Activated B cell treated with CpG ODN at 0.5 μM for 24 hours (primary cell): ENCODE data around the gene ABHD13. TPM values are rescaled to one million over a fixed set of nuclear protein-coding genes. Genes with fewer than 3 reads are reported as not detected.

Experiments used
- ATAC-seq: fragments of 200-7000 bp; cut with Tn5 transposase; one replicate; pipeline ENCODE4 v1.10.0; 2021; ENCODE audit warnings: low read depth, mild to moderate bottlenecking, moderate library complexity
- CTCF ChIA-PET: fragments of 350-600 bp; sonication (Branson Sonifier 250); formaldehyde crosslinking; loops from one replicate; lab custom pipeline; 2021; ENCODE audit warnings: antibody characterized with exemption; lab: Charles Lee
- POLR2A ChIA-PET: fragments of 350-600 bp; sonication (Branson Sonifier 250); formaldehyde crosslinking; loops from one replicate; lab custom pipeline; 2021; ENCODE audit warnings: antibody characterized with exemption; lab: Charles Lee
- DNase-seq: peaks from one replicate; pipeline ENCODE4 v3.0.0; 2022
- H3K27ac Mint-ChIP-seq: one replicate; pipeline ENCODE4 v1.8.0; 2020; ENCODE audit warnings: mixed read lengths
- H3K27me3 Mint-ChIP-seq: one replicate; pipeline ENCODE4 v1.8.0; 2021; ENCODE audit warnings: mixed read lengths
- H3K36me3 Mint-ChIP-seq: one replicate; pipeline ENCODE4 v1.8.0; 2021; ENCODE audit warnings: low read depth, mixed read lengths
- H3K4me1 Mint-ChIP-seq: one replicate; pipeline ENCODE4 v1.8.0; 2021; ENCODE audit warnings: mixed read lengths
- H3K4me3 Mint-ChIP-seq: one replicate; pipeline ENCODE4 v1.8.0; 2020; ENCODE audit warnings: mild to moderate bottlenecking, mixed read lengths
- H3K9me3 Mint-ChIP-seq: one replicate; pipeline ENCODE4 v1.8.0; 2020; ENCODE audit warnings: mixed read lengths
- intact Hi-C: fragments of 100-400 bp; cut with micrococcal nuclease; formaldehyde crosslinking; loops from one replicate; pipeline ENCODE4 v1.15.1; 2024
- total RNA-seq: library from RNA; stranded (reverse); gene quantifications from 2 replicates; pipeline ENCODE4 v1.2.3, GENCODE V29; 2022
- TF ChIP-seq, protein P1 (sequence below): fragments of 200-600 bp; IDR thresholded peaks from one replicate; pipeline ENCODE4 v1.8.0; 2022; ENCODE audit warnings: antibody characterized with exemption, mild to moderate bottlenecking

Gene ABHD13
- total RNA-seq, 1 donor from 2014 or later, result 10.9 TPM

DNA sequence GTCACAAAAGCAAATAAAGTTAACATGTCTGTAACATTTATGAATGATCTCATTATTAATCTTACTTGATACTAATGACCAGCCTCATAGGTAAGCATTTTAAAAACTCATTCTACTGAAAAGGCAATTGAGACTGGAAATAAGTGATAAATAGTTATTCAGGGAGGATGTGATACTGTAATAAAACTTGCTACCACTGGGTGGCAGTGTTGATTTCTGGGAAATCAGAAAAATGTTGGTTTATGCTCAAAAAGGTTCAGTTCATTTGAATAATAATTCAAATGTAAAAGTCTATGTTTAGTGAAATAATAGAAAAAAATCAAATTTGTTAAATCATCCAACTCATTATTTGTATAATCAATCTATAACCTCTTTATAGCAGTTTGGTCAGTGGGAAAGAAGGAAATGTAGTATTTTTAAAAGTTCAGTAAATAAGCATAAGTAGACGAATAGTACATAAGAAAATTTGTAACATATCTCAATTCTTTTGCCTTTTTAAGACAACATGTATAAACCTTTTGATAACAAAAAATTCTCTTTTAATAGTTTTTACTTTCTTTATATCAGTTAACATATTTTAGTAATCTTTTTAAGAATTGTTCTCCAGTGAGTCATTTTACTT, 9.6 kb downstream of the ABHD13 start:
- Mint-ChIP-seq H3K27ac (no peak overlapping the region), H3K9me3 (no peaks in the 10 kb centered on the region), H3K4me1 (peaks cover 54% of the 10 kb centered on the region), H3K36me3 (peaks cover 22% of the 10 kb centered on the region), H3K4me3 (no peak overlapping the region), H3K27me3 (no peaks in the 10 kb centered on the region)
- intact Hi-C loops, result loop anchor here (1.0 to 10.0 kb wide), 6 partner anchors 9 to 668 kb away; partner anchors contain the start of genes ABHD13 and TNFSF13B
- no peak for DNase-seq
- ChIA-PET POLR2A (no interaction called here), CTCF (interaction anchor here (0.6 kb wide), 1 partner anchor 95 kb away, joined by 3 read pairs; no protein-coding TSS in a partner anchor)
- ATAC-seq, result no peak
- TF ChIP-seq, protein P1, sequence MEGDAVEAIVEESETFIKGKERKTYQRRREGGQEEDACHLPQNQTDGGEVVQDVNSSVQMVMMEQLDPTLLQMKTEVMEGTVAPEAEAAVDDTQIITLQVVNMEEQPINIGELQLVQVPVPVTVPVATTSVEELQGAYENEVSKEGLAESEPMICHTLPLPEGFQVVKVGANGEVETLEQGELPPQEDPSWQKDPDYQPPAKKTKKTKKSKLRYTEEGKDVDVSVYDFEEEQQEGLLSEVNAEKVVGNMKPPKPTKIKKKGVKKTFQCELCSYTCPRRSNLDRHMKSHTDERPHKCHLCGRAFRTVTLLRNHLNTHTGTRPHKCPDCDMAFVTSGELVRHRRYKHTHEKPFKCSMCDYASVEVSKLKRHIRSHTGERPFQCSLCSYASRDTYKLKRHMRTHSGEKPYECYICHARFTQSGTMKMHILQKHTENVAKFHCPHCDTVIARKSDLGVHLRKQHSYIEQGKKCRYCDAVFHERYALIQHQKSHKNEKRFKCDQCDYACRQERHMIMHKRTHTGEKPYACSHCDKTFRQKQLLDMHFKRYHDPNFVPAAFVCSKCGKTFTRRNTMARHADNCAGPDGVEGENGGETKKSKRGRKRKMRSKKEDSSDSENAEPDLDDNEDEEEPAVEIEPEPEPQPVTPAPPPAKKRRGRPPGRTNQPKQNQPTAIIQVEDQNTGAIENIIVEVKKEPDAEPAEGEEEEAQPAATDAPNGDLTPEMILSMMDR, result peak; percentile 96

DNA sequence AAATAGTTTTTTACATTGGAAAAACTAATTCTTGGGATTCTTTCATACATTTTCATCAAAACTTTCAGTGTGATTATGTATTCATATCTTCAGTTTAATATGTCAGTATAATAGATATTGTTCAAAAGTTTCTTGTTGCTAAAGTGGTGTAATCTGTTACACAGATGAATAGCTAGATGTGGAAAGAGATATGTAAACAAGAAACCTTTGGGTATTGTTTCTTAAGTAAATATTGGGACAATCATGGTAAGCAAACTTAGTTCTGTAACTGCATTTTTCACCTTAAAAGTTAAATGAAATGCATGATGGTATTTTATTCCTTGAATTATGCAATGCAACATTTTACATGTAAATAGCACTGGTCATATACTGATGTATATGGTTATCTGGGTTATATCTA, 12.2 kb downstream of the ABHD13 start:
- no peak for ATAC-seq
- ChIA-PET CTCF (interaction anchor here (1.4 kb wide), 1 partner anchor 54 kb away, joined by 3 read pairs; no protein-coding TSS in a partner anchor), POLR2A (no interaction called here)
- H3K9me3 Mint-ChIP-seq, result no peaks in the 10 kb centered on the region
- H3K27me3 Mint-ChIP-seq, result no peaks in the 10 kb centered on the region
- intact Hi-C loops, result no loop called here
- no peak overlapping the region for H3K4me3 Mint-ChIP-seq
- no peak for DNase-seq
- TF ChIP-seq, protein P1, result no peak
- H3K4me1 Mint-ChIP-seq, result peaks cover 37% of the 10 kb centered on the region
- no peak overlapping the region for H3K27ac Mint-ChIP-seq
- H3K36me3 Mint-ChIP-seq, result peaks cover 24% of the 10 kb centered on the region

DNA sequence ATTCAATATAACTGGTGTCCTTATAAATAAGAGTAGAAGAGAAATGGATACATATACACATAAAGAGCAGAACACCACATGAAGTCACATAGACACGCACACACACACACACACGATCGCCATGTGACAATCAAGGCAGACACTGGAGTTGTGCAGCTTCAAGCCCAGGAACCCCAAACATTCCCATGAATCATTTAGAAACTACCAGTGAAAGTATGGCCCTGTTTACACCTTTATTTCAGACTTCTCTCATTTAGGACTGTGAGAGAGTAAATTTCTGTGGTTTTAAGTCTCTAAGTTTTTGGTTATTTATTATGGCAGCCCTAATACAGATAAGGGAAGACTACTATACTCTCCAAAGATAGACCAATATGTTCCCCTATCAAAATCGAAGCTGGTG, 31.0 kb downstream of the ABHD13 start:
- TF ChIP-seq, protein P1, result no peak
- no peak for ATAC-seq
- DNase-seq, result no peak
- H3K4me3 Mint-ChIP-seq, result no peak overlapping the region
- H3K36me3 Mint-ChIP-seq, result peaks cover 2% of the 10 kb centered on the region
- no peak overlapping the region for H3K27ac Mint-ChIP-seq
- no peaks in the 10 kb centered on the region for H3K4me1 Mint-ChIP-seq
- H3K9me3 Mint-ChIP-seq, result peaks cover 19% of the 10 kb centered on the region
- POLR2A ChIA-PET, result no interaction called here
- H3K27me3 Mint-ChIP-seq, result no peaks in the 10 kb centered on the region
- intact Hi-C loops, result no loop called here
- CTCF ChIA-PET, result no interaction called here

DNA sequence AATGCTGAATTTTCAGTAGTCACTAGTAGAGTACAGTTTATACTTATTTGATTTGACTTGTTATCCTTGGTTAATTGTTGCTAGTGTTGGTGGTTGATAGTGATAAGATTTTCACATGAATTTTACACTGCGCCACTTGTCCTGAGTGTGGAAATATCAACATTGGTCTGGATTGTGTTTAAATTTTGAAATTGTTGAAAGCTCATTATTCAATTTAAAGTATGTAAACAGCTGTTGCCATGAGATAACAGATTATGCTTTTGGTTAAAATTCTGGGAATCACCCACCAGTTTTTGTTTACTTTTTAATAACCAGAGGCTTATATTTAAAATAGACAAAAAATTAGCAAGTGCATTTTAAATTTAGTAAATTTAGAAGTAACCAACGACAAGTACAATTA, 39.1 kb downstream of the ABHD13 start:
- H3K27me3 Mint-ChIP-seq, result no peaks in the 10 kb centered on the region
- H3K4me3 Mint-ChIP-seq, result no peak overlapping the region
- H3K9me3 Mint-ChIP-seq, result no peaks in the 10 kb centered on the region
- ChIA-PET POLR2A (no interaction called here), CTCF (no interaction called here)
- no peaks in the 10 kb centered on the region for H3K4me1 Mint-ChIP-seq
- TF ChIP-seq, protein P1, result no peak
- H3K27ac Mint-ChIP-seq, result no peak overlapping the region
- intact Hi-C loops, result no loop called here
- DNase-seq (no peak), ATAC-seq (no peak)
- H3K36me3 Mint-ChIP-seq, result peaks cover 8% of the 10 kb centered on the region

DNA sequence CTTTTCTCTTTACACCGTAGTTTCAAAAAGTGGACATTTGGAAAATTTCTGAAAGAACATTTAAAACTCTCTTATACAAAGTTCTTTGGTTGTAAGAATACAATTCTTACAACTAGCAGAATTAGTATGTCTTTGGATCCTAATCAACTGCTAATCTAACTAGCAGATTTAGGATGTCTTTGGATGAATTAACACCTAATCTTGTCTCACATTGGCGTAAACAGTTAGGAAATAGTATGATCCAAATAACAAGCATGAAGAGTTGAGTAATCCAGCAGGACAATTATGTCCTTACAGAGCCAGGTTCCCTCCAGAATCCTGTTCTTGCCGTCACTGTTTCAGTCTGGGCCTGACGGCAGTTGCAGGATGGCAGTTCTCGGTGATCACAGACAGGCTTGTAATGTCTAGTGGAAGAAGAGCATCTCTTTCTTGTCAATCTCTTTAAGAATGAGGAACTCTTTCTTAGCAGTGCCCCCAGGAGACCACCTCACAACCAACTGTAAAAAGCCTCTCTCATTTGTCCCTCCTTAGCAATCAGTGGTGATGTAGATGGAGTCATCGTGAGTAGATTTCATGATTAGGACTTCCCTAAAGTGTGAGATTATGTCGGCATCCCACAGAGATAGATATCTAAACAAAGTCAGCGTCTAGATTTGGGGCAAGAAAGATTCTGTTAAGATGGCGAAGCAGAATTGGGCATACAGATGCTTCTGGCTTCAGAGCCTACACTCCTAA, 45.6 kb downstream of the ABHD13 start:
- Mint-ChIP-seq H3K4me3 (no peak overlapping the region), H3K9me3 (no peaks in the 10 kb centered on the region), H3K36me3 (peaks cover 2% of the 10 kb centered on the region), H3K27ac (no peak overlapping the region), H3K27me3 (no peaks in the 10 kb centered on the region), H3K4me1 (peaks cover 27% of the 10 kb centered on the region)
- ATAC-seq (no peak), DNase-seq (no peak)
- ChIA-PET CTCF (no interaction called here), POLR2A (no interaction called here)
- TF ChIP-seq, protein P1, result no peak
- intact Hi-C loops, result no loop called here
